OCI-LY3 (cell line): ENCODE results near the gene TOM1L2.

Experiments used
- CTCF ChIP-seq: fragments of 200-600, 300-600 bp; sonication (generic); IDR thresholded peaks from 2 replicates; pipeline ENCODE4 v1.5.1; 2014; ENCODE audit warnings: antibody characterized with exemption, low read length, low read depth
- EZH2phosphoT487 ChIP-seq: fragments of 200-600 bp; shearing (Covaris generic); IDR thresholded peaks from 2 replicates; pipeline ENCODE4 v1.6.1; 2018; ENCODE audit warnings: antibody characterized with exemption, mixed run types, low read depth

- TF ChIP-seq CTCF (no peak), EZH2phosphoT487 (no peak)
Measured at GRCh38 chr17:17810084-17810894, 161.9 kb downstream of the TOM1L2 start.
